GM19397 (cell line): ENCODE measurements around the gene FOSL2.

Experiments
- ATAC-seq: cut with Tn5 transposase; IDR thresholded peaks from one replicate; pipeline ENCODE4 v1.9.1; 2021; ENCODE audit warnings: mild to moderate bottlenecking, moderate library complexity; ENCODE audit not compliant: unreplicated experiment

FOSL2 gene

DNA sequence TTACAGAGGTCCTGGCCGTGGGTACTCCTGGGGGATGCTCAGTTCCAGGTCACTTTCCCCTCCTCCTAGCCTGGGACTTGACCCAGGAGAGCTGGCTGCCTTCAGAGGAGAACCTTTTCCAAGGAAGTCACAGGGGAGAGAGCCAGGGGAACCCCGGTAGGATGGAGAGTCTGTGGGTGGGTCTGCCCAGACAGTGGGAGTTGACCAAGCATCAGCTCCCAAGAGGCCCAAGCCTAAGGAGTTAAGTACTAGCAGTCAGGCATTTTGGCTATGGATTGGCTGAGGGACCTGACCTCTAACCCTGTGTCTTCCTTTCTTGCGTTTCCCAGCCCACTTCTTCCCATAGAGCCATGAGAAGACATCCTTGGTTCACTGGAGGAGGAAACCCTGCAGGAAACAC is 54.4 kb downstream of the FOSL2 start:
- ATAC-seq, result no peak

DNA sequence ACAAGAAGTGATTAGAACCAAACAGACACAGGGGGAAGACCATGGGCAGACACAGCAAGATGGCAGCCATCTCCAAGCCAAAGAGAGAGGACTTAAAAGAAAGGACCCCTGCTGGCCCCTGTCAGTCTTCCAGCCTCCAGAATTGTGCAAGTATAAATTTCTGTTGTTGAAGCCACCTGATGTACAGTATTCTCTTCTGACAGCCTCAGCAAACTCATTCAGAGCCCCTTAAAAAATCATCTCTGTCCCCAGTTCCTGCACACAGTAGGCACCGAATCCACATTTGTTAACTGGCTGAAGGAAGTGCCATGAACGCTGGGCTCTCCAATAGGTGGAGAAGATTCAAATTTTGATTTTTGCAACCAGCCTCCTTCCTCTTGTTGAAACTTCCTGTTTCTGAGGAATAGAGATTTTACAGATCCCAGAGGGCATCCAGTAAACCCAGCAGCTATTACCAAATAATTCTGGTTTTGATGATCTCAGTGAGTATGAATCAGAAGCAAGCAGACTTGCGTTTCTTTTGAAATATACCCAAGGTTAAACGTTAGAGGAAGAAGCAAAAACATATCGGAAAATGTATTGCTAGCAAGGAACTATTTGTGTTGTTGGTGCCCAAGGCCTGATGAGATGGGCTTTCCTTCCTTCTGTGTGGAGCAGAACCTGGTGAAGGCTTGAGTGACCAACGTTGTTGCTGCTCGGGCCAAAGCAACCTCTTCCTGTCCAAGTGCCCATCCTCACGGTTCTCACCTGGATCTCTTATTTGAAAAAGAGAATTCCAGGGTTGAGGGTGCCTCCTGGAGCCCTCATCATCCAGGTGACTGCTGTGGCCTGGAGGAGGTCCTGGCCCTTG is 55.5 kb downstream of the FOSL2 start:
- ATAC-seq, result no peak

DNA sequence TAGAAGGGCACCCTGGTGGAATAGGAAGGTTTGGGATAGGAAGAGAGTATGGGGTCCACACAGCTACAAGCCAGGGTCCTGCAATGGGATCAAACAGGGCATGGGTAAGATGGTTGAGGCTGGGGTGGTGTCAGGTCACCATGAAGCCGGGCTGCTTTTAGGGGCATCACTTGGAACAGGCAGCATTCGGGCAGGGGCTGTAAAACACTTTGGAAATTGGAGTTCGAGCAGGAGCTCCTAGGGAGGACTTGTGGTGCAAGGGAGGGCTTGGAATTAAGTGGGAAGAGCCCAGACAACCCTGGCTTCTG is 56.1 kb downstream of the FOSL2 start:
- no peak for ATAC-seq

- ATAC-seq, result no peak
Observed at GRCh38 chr2:28449126-28449487, 56.4 kb downstream of the FOSL2 start.

GRCh38 chr2:28449488-28450395 is 57.1 kb downstream of the FOSL2 start:
- ATAC-seq, result no peak

DNA sequence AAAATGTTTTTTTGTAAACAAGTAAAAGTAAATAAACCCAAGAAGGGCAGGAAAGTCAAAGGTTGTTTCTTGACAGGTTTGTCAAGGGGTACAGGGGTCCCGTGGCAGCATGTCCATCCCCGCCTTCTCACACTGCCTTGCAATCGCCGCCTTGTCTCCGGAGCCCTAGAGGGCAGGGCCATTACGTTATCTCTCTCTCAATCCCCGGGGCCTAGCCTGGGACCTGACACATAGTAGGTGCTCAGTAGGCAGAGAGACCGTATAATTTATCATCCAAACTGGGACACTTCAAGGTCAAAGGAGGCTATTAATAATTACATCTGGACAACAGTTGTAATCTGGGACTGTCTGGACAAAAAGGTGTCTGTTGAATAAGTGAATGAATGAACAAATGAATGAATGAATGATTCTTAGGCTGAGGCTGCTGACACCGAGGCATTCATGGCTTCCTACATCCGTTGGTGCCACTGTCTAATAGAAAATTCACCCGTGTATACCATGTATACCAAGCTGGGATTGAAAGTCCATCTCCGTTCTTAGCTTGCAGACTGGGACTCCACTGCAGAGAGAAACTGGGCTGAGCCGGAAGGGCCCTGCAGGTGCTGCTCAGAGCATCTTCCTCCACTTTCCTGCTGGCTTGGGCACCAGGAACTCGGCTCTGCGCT is 58.4 kb downstream of the FOSL2 start:
- ATAC-seq, result no peak

- no peak for ATAC-seq
Observed at GRCh38 chr2:28451793-28452533, 59.3 kb downstream of the FOSL2 start.

DNA sequence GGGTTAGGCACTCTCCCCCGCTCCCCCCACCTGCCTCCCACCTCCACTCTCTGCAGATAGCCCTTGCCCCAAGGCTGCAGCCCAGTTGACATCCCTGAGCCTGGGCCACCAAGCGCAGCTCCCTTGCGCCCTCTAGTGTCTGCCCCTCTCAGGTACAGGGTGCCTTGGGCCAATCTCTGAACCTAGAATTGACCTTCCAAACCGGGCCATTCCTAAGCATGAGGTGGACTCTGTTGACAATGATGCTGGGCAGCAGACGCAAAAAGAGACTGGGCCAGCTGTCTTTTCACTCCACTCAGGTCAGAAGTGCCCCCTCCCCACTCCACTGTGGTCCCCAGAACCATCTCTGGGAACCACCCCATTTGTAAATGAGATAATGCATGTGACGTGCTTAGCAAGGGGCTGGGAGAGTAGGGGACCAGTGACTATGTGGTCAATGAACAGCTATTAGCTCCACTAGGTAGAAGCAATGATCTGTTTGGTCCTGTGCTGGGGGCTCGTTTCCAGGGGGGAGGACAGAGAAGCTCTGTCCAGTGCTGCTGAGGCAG is 60.0 kb downstream of the FOSL2 start:
- ATAC-seq, result no peak

DNA sequence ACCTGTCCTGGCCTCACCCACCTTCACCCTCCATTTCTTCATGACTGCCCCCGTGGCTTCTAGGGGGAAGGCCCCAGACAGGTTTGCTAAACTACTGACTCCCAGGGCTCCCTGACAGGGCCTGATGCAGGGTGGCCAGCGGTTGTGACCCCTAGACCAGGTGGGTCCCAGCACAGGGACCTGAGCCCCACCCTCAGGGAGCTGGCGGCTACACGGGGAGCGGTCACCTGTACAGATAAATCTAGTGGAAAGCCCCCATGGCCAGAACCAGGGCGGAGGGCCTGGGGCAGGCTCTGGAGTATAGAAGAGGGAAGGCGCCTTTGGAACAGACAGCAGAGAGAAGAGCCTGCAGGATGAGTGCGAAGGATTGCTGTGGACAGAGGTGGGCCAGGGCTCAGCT is 60.7 kb downstream of the FOSL2 start:
- ATAC-seq, result no peak

GRCh38 chr2:28454016-28454930 is 61.6 kb downstream of the FOSL2 start:
- no peak for ATAC-seq

GRCh38 chr2:28457237-28457636 is 64.6 kb downstream of the FOSL2 start:
- ATAC-seq, result no peak

- no peak for ATAC-seq
Observed at GRCh38 chr2:28461056-28461455, 68.4 kb downstream of the FOSL2 start.

DNA sequence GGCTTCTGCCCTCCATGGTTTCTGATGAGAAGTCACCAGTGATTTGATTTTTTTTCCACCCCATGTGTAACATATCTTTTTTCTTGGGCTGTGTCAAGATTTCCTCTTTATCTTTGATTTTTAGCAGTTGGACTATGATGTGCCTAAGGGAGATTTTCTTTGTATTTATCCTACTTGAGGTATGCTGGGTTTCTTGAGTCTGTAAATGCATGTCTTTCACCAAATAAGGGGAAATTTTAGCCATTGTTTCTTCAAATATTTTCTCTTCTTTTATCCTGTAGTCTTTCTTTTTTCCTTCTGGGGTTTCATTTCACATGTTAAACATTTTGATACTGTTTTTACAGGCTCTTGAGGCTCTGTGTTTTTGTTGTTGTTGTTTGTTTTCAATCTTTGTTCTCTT is 69.5 kb downstream of the FOSL2 start:
- ATAC-seq, result no peak

- no peak for ATAC-seq
Observed at GRCh38 chr2:28463211-28463816, 70.7 kb downstream of the FOSL2 start.

GRCh38 chr2:28463893-28464292 is 71.2 kb downstream of the FOSL2 start:
- no peak for ATAC-seq

GRCh38 chr2:28465148-28465885 is 72.7 kb downstream of the FOSL2 start:
- ATAC-seq, result no peak
